ENCODE results near the gene MYO1D.

The MYO1D gene

DNA sequence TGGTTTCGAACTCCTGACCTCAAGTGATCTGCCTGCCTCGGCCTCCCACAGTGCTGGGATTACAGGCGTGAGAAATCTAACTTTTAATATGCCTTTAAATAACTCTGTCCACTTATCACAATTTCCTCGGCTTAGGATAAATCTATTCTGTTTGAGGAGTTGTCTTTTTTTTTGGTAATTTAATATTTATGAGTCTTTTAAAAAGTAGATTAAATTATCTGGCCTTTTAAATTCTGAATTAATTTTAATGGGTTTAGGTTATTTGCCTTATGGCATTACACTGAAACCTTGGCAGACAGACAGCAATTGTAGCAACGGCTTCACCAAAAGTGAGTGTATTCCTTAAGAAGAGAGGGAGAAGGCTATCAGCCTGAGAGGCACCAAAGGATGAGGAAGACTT is 66.2 kb downstream of the MYO1D start:
- peaks cover 11% of the 10 kb centered on the region for H3K4me1 ChIP-seq (ENCODE audit: low read length)
- peaks cover 4% of the 10 kb centered on the region for H3K36me3 ChIP-seq (replicated peaks; ENCODE audit: low read depth, low read length)
- no peaks in the 10 kb centered on the region for H3K27me3 ChIP-seq (ENCODE audit: low read depth, low read length)
- no peak overlapping the region for H3K4me3 ChIP-seq (ENCODE audit: low read length)
- no peak overlapping the region for H3K27ac ChIP-seq (ENCODE audit: low read length)
- 0 out of 2 replicates have a peak, but pooled peaks cover 3% of the 10 kb centered on the region for H4K20me1 ChIP-seq (ENCODE audit: insufficient read depth, low read length)
- H3K9ac ChIP-seq (ENCODE audit: low read length) = no peak overlapping the region
- no peak overlapping the region for H3K4me2 ChIP-seq (ENCODE audit: low read length)
- H3K79me2 ChIP-seq (ENCODE audit: low read length) = peaks cover 43% of the 10 kb centered on the region
- H3K9me3 ChIP-seq (ENCODE audit: insufficient read depth, low read length) = no peaks in the 10 kb centered on the region
- no peak overlapping the region for H2AFZ ChIP-seq (ENCODE audit: low read depth, low read length)
- TF ChIP-seq EZH2phosphoT487 (IDR thresholded peaks at IDR 0.05; ENCODE audit: low read depth) = no peak
- TF ChIP-seq, protein P1, sequence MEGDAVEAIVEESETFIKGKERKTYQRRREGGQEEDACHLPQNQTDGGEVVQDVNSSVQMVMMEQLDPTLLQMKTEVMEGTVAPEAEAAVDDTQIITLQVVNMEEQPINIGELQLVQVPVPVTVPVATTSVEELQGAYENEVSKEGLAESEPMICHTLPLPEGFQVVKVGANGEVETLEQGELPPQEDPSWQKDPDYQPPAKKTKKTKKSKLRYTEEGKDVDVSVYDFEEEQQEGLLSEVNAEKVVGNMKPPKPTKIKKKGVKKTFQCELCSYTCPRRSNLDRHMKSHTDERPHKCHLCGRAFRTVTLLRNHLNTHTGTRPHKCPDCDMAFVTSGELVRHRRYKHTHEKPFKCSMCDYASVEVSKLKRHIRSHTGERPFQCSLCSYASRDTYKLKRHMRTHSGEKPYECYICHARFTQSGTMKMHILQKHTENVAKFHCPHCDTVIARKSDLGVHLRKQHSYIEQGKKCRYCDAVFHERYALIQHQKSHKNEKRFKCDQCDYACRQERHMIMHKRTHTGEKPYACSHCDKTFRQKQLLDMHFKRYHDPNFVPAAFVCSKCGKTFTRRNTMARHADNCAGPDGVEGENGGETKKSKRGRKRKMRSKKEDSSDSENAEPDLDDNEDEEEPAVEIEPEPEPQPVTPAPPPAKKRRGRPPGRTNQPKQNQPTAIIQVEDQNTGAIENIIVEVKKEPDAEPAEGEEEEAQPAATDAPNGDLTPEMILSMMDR (IDR thresholded peaks at IDR 0.05; ENCODE audit: low read depth, low read length) = no peak

DNA sequence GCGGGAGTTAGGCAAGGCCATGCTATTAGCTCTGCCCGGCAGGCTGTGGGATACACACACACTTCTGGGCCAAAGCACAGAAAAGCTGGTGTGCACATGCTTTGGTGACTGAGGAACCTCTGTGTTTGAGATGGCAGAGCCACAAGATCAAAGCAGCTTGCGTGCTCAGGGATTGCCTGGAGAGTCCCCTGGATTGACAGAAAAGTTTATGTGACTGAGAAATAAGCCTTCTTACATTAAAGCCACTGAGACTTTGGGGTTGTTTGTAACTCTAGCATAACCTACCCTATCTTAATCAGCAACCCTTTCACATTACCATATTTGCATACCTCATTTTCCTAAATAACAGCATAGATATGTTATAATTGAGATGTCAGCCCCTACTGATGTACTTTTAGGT is 69.3 kb downstream of the MYO1D start:
- no peaks in the 10 kb centered on the region for H3K9me3 ChIP-seq (ENCODE audit: insufficient read depth, low read length)
- H3K4me2 ChIP-seq (ENCODE audit: low read length) = no peak overlapping the region
- TF ChIP-seq, protein P1 (IDR thresholded peaks at IDR 0.05; ENCODE audit: low read depth, low read length) = no peak
- no peak for TF ChIP-seq EZH2phosphoT487 (IDR thresholded peaks at IDR 0.05; ENCODE audit: low read depth)
- no peak overlapping the region for H3K27ac ChIP-seq (ENCODE audit: low read length)
- H2AFZ ChIP-seq (ENCODE audit: low read depth, low read length) = no peak overlapping the region
- H3K4me3 ChIP-seq (ENCODE audit: low read length) = no peak overlapping the region
- no peak overlapping the region for H3K9ac ChIP-seq (ENCODE audit: low read length)
- H3K27me3 ChIP-seq (ENCODE audit: low read depth, low read length) = no peaks in the 10 kb centered on the region
- H4K20me1 ChIP-seq (ENCODE audit: insufficient read depth, low read length) = 0 out of 2 replicates have a peak, but pooled peaks cover 3% of the 10 kb centered on the region
- no peaks in the 10 kb centered on the region for H3K36me3 ChIP-seq (replicated peaks; ENCODE audit: low read depth, low read length)
- H3K79me2 ChIP-seq (ENCODE audit: low read length) = peaks cover 35% of the 10 kb centered on the region
- peaks cover 11% of the 10 kb centered on the region for H3K4me1 ChIP-seq (ENCODE audit: low read length)

DNA sequence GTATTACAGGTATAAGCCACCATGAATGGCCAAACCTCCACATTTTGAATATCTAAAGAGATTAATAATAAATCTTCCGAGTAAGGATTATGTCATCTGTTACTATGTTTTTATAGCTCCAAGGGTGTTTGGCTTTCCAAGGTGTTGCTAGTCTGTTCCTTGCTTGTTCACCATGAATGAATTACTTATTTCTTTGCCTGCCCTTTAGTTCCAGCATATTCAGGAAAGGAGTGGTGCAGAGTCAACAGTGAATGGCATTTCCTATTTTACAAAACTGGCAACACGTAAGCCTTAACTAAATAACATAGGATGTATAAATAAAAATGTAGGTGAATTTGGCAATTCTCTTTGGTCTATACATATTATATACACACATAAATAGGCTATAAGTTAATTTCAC is 70.3 kb downstream of the MYO1D start:
- Histone ChIP-seq H3K27me3 (ENCODE audit: low read depth, low read length) (no peaks in the 10 kb centered on the region), H3K9ac (ENCODE audit: low read length) (no peak overlapping the region), H3K4me2 (ENCODE audit: low read length) (no peak overlapping the region), H3K4me1 (ENCODE audit: low read length) (peaks cover 11% of the 10 kb centered on the region), H4K20me1 (ENCODE audit: insufficient read depth, low read length) (0 out of 2 replicates have a peak, but pooled peaks cover 3% of the 10 kb centered on the region), H3K9me3 (ENCODE audit: insufficient read depth, low read length) (no peaks in the 10 kb centered on the region), H2AFZ (ENCODE audit: low read depth, low read length) (no peak overlapping the region), H3K36me3 (replicated peaks; ENCODE audit: low read depth, low read length) (no peaks in the 10 kb centered on the region), H3K27ac (ENCODE audit: low read length) (no peak overlapping the region), H3K79me2 (ENCODE audit: low read length) (peaks cover 36% of the 10 kb centered on the region), H3K4me3 (ENCODE audit: low read length) (no peak overlapping the region)
- no peak for TF ChIP-seq EZH2phosphoT487 (IDR thresholded peaks at IDR 0.05; ENCODE audit: low read depth)
- TF ChIP-seq, protein P1 (IDR thresholded peaks at IDR 0.05; ENCODE audit: low read depth, low read length) = no peak

DNA sequence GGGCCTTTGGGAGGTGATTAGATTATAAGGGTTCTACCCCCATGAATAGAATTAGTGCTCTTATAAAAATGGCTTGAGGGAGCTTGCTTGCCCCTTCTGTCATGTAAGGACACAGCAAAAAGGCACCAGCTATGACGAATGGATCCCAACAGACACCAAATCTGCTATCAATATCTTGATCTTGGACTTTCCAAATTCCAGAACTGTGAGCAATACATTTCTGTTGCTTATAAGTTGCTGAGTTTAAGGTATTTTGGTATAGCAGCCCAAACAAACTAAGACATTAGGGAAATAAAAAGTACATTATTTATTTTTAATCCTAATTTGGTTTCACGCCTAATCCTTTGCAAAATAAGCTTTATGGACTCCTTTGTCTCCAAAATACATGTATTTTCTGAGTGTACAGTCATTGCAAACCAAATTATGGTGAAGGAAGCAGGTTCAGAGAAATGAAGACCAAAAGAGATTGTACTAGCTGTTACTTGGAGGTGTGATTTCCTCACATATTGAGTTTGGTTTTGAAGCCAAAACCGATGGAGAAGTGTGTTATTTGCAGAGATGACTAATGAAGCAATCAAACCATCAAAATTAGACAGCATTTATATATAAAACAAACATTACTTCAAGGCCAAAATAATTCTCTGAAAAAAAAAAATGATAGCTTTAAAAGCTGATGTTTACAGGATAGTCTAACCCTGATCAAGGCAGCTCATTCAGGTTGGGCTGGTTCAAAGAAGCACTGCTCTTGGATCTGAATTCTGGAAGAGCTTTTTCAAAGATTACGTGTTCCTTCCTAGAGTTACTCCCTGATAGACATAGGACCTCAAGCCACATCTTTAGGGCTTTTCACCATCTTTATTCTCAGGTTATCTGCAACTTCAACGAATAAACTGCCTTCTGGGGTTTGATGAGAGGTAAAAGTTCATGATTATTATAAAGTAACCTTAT is 71.6 kb downstream of the MYO1D start:
- H3K27me3 ChIP-seq (ENCODE audit: low read depth, low read length) = no peaks in the 10 kb centered on the region
- no peak overlapping the region for H3K27ac ChIP-seq (ENCODE audit: low read length)
- no peak for TF ChIP-seq EZH2phosphoT487 (IDR thresholded peaks at IDR 0.05; ENCODE audit: low read depth)
- TF ChIP-seq, protein P1 (IDR thresholded peaks at IDR 0.05; ENCODE audit: low read depth, low read length) = no peak
- no peak overlapping the region for H2AFZ ChIP-seq (ENCODE audit: low read depth, low read length)
- peaks cover 13% of the 10 kb centered on the region for H3K4me1 ChIP-seq (ENCODE audit: low read length)
- 0 out of 2 replicates have a peak, but pooled peaks cover 3% of the 10 kb centered on the region for H4K20me1 ChIP-seq (ENCODE audit: insufficient read depth, low read length)
- peaks cover 44% of the 10 kb centered on the region for H3K79me2 ChIP-seq (ENCODE audit: low read length)
- H3K36me3 ChIP-seq (replicated peaks; ENCODE audit: low read depth, low read length) = no peaks in the 10 kb centered on the region
- no peaks in the 10 kb centered on the region for H3K9me3 ChIP-seq (ENCODE audit: insufficient read depth, low read length)
- no peak overlapping the region for H3K4me3 ChIP-seq (ENCODE audit: low read length)
- no peak overlapping the region for H3K9ac ChIP-seq (ENCODE audit: low read length)
- no peak overlapping the region for H3K4me2 ChIP-seq (ENCODE audit: low read length)

Measured in OCI-LY3 (cell line).